ENCODE results near the gene TCF7L1.
A peak's percentile ranks its signal among the peaks of the same experiment; 100 is the strongest.

TCF7L1 gene

GRCh38 chr2:85354286-85355072, 221.3 kb downstream of the TCF7L1 start, which contains the start of the genes ELMOD3 and RETSAT:
Gene ELMOD3, plus strand, starts transcription at chr2:85354769. Its CDS starts 2,430 bp downstream, at chr2:85357199.
Gene RETSAT, minus strand, starts transcription at chr2:85354528. Its CDS starts 21 bp downstream, at chr2:85354507.
- peak; percentile 95 to 96 for DNase-seq (ENCODE audit: low read depth in 2 of 2)

DNA sequence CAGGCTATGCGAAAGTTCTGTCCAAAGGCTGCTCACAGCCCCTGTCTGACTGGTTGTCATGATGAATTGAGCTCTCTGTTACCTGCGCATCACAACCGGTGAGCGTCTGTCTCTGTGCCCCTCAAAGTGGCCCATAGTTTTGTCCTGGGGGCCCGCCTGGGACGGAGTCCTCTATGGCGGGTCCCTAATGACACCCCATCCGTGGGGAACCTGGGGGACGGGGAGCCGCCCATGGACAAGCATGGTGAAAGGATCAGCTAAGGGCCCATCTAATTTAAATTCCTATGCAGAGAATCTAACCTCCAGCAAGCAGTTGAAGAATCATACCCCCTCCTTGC, 221.8 kb downstream of the TCF7L1 start:
- DNase-seq (ENCODE audit: low read depth in 2 of 2) = no peak

DNA sequence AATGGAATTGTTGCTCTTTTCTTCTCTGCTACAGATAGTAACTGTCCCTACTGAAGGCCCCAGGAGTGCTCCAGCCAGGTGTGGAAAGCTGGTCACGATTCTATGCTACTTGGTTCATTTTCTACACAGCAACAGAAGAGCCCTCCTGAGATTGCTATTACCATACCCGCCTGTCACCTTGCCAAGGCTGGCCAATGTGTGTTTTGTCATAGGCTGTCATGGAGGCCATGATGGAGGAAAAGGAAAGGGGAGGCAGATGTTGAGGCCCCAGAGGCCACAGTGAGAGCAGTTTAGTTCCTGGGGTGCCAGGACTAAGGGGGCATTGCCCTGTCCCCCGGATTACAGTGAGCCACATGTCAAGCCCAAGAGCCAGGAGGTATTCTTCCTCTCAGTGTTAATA, 222.3 kb downstream of the TCF7L1 start:
- no peak for DNase-seq (ENCODE audit: low read depth in 2 of 2)

DNA sequence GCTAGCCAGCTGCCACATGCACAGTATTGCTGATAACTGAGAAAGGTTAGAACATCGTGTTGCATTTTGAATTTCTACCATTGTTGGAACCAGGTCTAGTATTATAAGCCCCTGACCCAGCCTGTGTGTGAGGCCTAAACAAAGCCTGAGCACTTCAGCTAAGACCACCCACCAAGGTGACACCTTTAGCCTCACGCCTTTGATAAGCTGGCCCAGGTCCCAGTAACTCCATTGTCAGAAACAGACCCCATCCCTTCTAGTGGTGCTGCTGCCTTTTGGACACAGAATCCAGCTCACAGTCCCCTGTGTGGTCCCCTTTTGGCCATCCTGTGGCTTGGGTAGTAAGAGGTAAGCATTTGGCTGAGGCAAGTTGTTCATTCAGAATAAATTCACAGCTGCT, 223.0 kb downstream of the TCF7L1 start:
- DNase-seq (ENCODE audit: low read depth in 2 of 2) = no peak

DNA sequence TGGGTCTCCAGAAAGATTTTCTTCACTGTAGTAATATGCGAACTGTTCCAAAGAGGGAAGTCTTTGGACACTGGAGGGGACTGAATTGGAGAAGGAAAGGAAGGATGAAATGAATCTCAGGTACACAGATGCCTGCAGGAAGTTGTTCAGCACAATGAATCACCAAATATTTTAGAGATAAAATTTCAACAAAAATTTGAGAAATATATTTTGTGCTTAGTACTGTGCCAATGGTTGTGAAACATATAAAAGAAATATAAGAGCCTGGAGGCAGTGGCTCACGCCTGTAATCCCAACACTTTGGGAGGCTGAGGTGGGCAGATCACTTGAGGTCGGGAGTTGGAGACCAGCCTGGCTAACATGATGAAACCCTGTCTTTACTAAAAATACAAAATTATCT, 224.5 kb downstream of the TCF7L1 start:
- DNase-seq (ENCODE audit: low read depth in 2 of 2) = no peak

All from stimulated activated CD4-positive, alpha-beta T cell treated with anti-CD3 and anti-CD28 coated beads, Interleukin-15, amount 100 ng/mL, for 48 hours (primary cell).